Caco-2 (cell line): ENCODE data around the gene BMPR1B. TPM values are rescaled to one million over a fixed set of nuclear protein-coding genes. Genes with fewer than 3 reads are reported as not detected.

Experiments used
- BruUV-seq: library from RNA; stranded (reverse); fragments of 400-500 nt; replicated peaks from 2 replicates; lab custom pipeline; 2021; lab: Mats Ljungman, UMichigan
- CTCF ChIA-PET: fragments of 300-600 bp; sonication (Branson Sonifier 250); formaldehyde crosslinking; loops from one replicate; lab custom pipeline; 2022; ENCODE audit warnings: antibody characterized with exemption; lab: Charles Lee
- POLR2A ChIA-PET: fragments of 300-600 bp; sonication (Branson Sonifier 250); formaldehyde crosslinking; loops from one replicate; lab custom pipeline; 2022; ENCODE audit warnings: antibody characterized with exemption; lab: Charles Lee
- DNase-seq, 2 experiments: peaks; one replicate each; pipeline versions ENCODE4 v3.0.0 to v3.0.0-alpha.2; 2020 to 2022
- H3K27me3 ChIP-seq: replicated peaks from 2 replicates; pipeline ENCODE4 v1.6.0; 2011; ENCODE audit warnings: low read length; ENCODE audit not compliant: control insufficient read depth, insufficient read depth
- H3K36me3 ChIP-seq: 2 replicates; pipeline ENCODE4 v1.5.1; 2011; ENCODE audit warnings: low read length; ENCODE audit not compliant: control insufficient read depth, insufficient read depth
- H3K4me1 ChIP-seq: fragments of 250-450 bp; sonication (Bioruptor Pico); 2 replicates; pipeline ENCODE4 v1.5.1; 2020; ENCODE audit warnings: mild to moderate bottlenecking
- H3K4me3 ChIP-seq: 2 replicates; pipeline ENCODE4 v1.5.1; 2011; ENCODE audit warnings: low read depth, mild to moderate bottlenecking, control low read depth, low read length
- H3K9me3 ChIP-seq: fragments of 250-450 bp; sonication (Bioruptor Pico); 2 replicates; pipeline ENCODE4 v1.5.1; 2020; ENCODE audit warnings: mild to moderate bottlenecking, moderate library complexity
- H3K27ac Mint-ChIP-seq: one replicate; pipeline ENCODE4 v1.8.0; 2022; ENCODE audit warnings: mixed read lengths; ENCODE audit not compliant: unreplicated experiment
- H3K27me3 Mint-ChIP-seq: one replicate; pipeline ENCODE4 v1.8.0; 2022; ENCODE audit warnings: mixed read lengths; ENCODE audit not compliant: insufficient read depth, unreplicated experiment
- H3K36me3 Mint-ChIP-seq: one replicate; pipeline ENCODE4 v1.8.0; 2022; ENCODE audit warnings: mild to moderate bottlenecking, mixed read lengths; ENCODE audit not compliant: insufficient read depth, unreplicated experiment
- H3K4me1 Mint-ChIP-seq: one replicate; pipeline ENCODE4 v1.8.0; 2022; ENCODE audit warnings: low read depth, mixed read lengths; ENCODE audit not compliant: unreplicated experiment
- H3K4me3 Mint-ChIP-seq: one replicate; pipeline ENCODE4 v1.8.0; 2022; ENCODE audit warnings: mild to moderate bottlenecking, moderate library complexity, mixed read lengths; ENCODE audit not compliant: unreplicated experiment
- H3K9me3 Mint-ChIP-seq: one replicate; pipeline ENCODE4 v1.8.0; 2022; ENCODE audit warnings: mixed read lengths; ENCODE audit not compliant: unreplicated experiment
- intact Hi-C: fragments of 100-400 bp; cut with micrococcal nuclease; formaldehyde crosslinking; loops from one replicate; pipeline ENCODE4 v1.10.0; 2022; ENCODE audit not compliant: unreplicated experiment
- total RNA-seq: library from RNA; stranded (reverse); gene quantifications from 2 replicates; pipeline ENCODE4 v1.2.3, GENCODE V29; 2022
- TF ChIP-seq, protein P1 (sequence below), 2 experiments: fragments of 200-600 bp in 1 of 2; IDR thresholded peaks; 1 replicate in 1 of 2; 2 replicates in 1 of 2; pipeline versions ENCODE4 v1.5.1 to v1.8.0; 2011 to 2022; ENCODE audit warnings: antibody characterized with exemption in 1 of 2, control low read depth in 1 of 2, inconsistent platforms in 1 of 2, low read depth in 1 of 2, low read length in 1 of 2, mild to moderate bottlenecking in 1 of 2, moderate library complexity in 1 of 2; ENCODE audit not compliant: insufficient read depth in 1 of 2, severe bottlenecking in 1 of 2, unreplicated experiment in 1 of 2

Gene BMPR1B
- total RNA-seq, 1 experiment from 2014 or later, result 8.7 TPM

- CTCF ChIA-PET, result no interaction called here
- Histone ChIP-seq H3K27me3 (no peaks in the 10 kb centered on the region), H3K9me3 (no peaks in the 10 kb centered on the region), H3K4me3 (no peak overlapping the region), H3K4me1 (peaks cover 19% of the 10 kb centered on the region), H3K36me3 (no peaks in the 10 kb centered on the region)
- Mint-ChIP-seq H3K36me3 (no peaks in the 10 kb centered on the region), H3K4me3 (no peak overlapping the region), H3K4me1 (peaks cover 27% of the 10 kb centered on the region), H3K27me3 (no peaks in the 10 kb centered on the region), H3K9me3 (no peaks in the 10 kb centered on the region), H3K27ac (no peak overlapping the region)
- no TSS peak for BruUV-seq
- POLR2A ChIA-PET, result no interaction called here
- DNase-seq, result no peak
- TF ChIP-seq, protein P1, sequence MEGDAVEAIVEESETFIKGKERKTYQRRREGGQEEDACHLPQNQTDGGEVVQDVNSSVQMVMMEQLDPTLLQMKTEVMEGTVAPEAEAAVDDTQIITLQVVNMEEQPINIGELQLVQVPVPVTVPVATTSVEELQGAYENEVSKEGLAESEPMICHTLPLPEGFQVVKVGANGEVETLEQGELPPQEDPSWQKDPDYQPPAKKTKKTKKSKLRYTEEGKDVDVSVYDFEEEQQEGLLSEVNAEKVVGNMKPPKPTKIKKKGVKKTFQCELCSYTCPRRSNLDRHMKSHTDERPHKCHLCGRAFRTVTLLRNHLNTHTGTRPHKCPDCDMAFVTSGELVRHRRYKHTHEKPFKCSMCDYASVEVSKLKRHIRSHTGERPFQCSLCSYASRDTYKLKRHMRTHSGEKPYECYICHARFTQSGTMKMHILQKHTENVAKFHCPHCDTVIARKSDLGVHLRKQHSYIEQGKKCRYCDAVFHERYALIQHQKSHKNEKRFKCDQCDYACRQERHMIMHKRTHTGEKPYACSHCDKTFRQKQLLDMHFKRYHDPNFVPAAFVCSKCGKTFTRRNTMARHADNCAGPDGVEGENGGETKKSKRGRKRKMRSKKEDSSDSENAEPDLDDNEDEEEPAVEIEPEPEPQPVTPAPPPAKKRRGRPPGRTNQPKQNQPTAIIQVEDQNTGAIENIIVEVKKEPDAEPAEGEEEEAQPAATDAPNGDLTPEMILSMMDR (IDR thresholded peaks at IDR 0.05; ENCODE audit: insufficient read depth in 1 of 2, low read depth in 1 of 2, low read length in 1 of 2, severe bottlenecking in 1 of 2, unreplicated experiment in 1 of 2), result no peak
- intact Hi-C loops, result no loop called here
These were observed 173.9 kb downstream of the BMPR1B start for GRCh38 chr4:94931626-94932025.

DNA sequence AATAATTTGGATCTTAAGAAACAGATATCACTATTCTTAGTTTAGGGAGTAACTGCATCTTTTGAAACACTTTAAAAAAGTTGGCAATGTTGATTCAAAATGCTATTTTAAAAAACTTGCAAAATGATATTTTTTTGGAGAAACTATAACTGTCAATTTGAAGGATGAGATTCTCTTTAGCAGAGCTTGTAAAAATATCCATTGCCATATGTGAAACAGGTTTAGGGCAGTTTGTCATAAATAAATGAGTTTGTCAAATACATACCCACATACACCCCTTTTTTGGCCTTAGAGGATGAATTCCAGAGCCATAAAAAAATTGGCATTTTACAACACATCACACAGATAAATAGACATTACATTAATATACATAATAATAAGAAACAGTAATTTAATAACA is 174.6 kb downstream of the BMPR1B start:
- Mint-ChIP-seq H3K36me3 (no peaks in the 10 kb centered on the region), H3K27ac (no peak overlapping the region), H3K4me3 (no peak overlapping the region), H3K9me3 (no peaks in the 10 kb centered on the region), H3K27me3 (no peaks in the 10 kb centered on the region), H3K4me1 (peaks cover 27% of the 10 kb centered on the region)
- POLR2A ChIA-PET, result no interaction called here
- Histone ChIP-seq H3K4me1 (peaks cover 15% of the 10 kb centered on the region), H3K36me3 (no peaks in the 10 kb centered on the region), H3K9me3 (no peaks in the 10 kb centered on the region), H3K27me3 (no peaks in the 10 kb centered on the region), H3K4me3 (no peak overlapping the region)
- TF ChIP-seq, protein P1 (IDR thresholded peaks at IDR 0.05; ENCODE audit: insufficient read depth in 1 of 2, low read depth in 1 of 2, low read length in 1 of 2, severe bottlenecking in 1 of 2, unreplicated experiment in 1 of 2), result no peak
- BruUV-seq, result no TSS peak
- CTCF ChIA-PET, result no interaction called here
- DNase-seq, result no peak
- intact Hi-C loops, result no loop called here

- DNase-seq, result no peak
- H3K4me3 Mint-ChIP-seq, result no peak overlapping the region
- H3K27me3 Mint-ChIP-seq, result no peaks in the 10 kb centered on the region
- H3K4me1 Mint-ChIP-seq, result peaks cover 20% of the 10 kb centered on the region
- Histone ChIP-seq H3K4me1 (peaks cover 12% of the 10 kb centered on the region; the same call in 1 of the 2 replicates), H3K4me3 (no peak overlapping the region), H3K9me3 (no peaks in the 10 kb centered on the region), H3K27me3 (no peaks in the 10 kb centered on the region), H3K36me3 (no peaks in the 10 kb centered on the region)
- TF ChIP-seq, protein P1 (IDR thresholded peaks at IDR 0.05; ENCODE audit: insufficient read depth in 1 of 2, low read depth in 1 of 2, low read length in 1 of 2, severe bottlenecking in 1 of 2, unreplicated experiment in 1 of 2), result no peak
- no peaks in the 10 kb centered on the region for H3K36me3 Mint-ChIP-seq
- H3K27ac Mint-ChIP-seq, result no peak overlapping the region
- intact Hi-C loops, result no loop called here
- H3K9me3 Mint-ChIP-seq, result no peaks in the 10 kb centered on the region
- CTCF ChIA-PET, result no interaction called here
- POLR2A ChIA-PET, result interaction anchor here (0.6 kb wide), 1 partner anchor 151 kb away, joined by 5 read pairs; no protein-coding TSS in a partner anchor
- no TSS peak for BruUV-seq
These were observed 176.0 kb downstream of the BMPR1B start for GRCh38 chr4:94933799-94934198.
